HTERT RPE-1 (cell line): ENCODE data around the gene CDCP1.
"Not testable (repeated sequence)": the region's sequence is repeated elsewhere in the genome, so short reads cannot be mapped to it uniquely, and the experiment has no call there.

Source experiments
- in situ Hi-C: fragments of 300-500 bp; cut with MboI; formaldehyde crosslinking; loops from 4 replicates; pipeline ENCODE4 v1.14.3; 2020; ENCODE audit warnings: low sequenced_read_pairs

CDCP1 gene

DNA sequence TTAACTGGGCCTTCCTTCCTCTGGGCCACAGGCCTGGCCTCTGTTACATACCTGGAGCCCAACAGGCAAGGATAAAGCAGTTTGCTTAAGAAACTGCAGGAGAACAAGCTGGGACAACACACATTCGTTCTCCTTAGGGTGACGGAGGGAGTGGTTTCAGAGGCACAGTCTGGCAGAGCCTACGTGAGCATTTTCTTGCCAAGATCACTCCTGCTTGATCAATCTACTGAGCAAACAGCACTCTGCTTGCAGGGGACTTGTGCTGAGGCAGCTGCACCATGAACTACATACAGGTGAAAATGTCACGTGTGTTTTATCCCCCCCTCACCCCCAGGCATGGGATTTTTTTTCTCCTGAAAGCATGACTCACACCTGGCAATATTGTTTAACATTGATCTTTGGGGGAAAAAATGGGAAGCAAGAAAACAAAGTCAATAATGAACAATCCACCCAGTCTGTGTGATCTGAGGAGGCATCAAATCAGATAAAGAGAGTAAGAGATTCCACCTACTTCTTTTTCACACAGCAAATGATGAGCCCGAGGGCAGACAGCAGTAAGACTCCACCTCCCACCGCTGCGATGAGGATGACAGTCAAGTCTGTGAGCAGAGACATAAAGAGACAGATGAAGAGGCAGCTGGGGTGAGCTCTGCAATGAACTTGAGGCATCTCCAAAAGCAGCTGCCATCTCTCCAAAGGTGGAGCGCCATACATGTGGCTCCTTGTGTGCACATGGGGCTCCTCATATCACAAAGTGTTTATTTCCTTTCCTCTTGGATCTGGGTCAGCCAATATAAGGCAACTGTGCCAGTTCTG is 57.4 kb downstream of the CDCP1 start:
- in situ Hi-C loops, result no loop called here

DNA sequence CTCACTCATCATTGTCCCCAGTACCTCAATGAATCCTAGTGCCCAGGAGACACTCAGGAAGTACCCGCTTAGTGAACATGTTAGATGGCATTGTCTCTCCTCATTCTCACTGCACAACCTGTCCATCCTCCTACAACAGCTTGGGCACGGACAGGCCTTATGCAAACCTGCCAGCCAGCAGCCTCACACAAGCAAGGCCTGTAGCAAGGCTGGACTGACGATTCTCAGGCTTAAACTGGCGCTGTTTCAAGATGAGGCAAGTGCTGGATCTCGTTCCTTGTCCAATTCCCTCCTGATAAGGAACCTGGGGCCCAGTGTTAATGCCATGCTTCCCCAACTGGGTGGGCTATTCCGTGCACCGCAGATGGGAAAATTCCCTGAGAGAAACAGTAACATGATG is 59.0 kb downstream of the CDCP1 start:
- in situ Hi-C loops, result no loop called here

DNA sequence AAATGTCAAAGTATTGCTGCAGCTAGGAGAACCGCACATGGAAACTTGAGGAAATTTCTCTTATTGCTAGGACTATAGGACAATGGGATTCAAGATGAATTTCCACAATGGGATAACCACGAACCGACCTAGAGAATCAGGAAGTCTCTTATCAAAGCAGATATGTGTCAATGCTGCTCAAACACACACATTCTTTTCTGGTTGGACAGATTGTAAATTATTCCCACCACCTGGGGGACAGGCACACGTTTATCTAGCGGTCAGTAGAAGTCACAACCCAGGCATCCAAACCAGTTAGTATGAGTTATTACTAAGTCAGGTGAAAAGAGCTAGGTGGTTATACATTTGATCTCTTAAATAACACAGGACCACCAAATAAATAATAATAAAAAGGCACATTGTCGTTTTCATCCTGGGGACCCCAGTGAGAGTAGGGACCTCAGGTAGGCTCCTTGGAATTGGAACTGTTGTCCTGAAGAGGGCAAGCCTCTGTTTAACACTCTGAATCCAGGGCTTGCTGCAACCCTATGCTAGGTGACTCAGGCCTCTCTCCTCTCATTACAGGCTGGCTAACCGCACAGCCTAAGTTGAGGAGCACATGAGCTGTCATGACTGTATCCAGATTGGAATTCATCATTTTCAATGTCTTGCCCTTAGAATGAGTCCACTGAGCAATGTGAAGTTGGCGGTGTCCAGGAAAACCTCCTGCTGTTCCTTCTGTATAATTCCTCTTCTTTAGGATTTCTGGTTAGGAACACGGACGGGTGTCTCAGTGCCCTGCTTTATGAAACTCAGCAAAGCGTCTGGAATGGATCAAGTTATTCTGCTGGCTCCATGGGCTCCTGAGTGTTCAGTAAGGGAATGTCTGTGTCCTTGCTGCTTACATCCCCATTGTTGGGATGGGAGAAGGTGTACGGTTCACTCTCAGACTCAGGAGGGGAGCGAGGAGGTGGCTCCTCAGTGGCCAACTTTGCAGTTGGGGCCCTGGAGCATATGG is 61.1 kb downstream of the CDCP1 start:
- in situ Hi-C loops, result no loop called here

DNA sequence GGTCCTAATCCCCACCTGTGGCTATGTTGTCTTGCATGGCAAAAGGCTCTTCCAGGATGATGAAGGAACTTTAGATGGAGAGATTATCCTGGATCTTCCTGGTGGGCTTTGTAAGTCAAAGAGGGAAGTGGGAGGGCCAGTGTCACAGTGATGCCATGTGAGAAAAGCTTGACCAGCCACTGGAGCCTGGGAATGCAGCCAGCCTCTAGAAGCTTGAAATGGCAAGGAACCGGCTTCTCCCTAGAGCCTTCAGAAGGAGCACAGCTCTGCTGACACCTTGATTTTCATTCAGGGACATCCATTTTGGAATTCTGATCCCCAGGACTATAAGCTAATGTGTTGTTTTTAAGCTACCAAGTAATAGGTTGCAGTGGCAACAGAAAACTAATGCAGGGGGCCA is 61.8 kb downstream of the CDCP1 start:
- in situ Hi-C loops, result no loop called here

DNA sequence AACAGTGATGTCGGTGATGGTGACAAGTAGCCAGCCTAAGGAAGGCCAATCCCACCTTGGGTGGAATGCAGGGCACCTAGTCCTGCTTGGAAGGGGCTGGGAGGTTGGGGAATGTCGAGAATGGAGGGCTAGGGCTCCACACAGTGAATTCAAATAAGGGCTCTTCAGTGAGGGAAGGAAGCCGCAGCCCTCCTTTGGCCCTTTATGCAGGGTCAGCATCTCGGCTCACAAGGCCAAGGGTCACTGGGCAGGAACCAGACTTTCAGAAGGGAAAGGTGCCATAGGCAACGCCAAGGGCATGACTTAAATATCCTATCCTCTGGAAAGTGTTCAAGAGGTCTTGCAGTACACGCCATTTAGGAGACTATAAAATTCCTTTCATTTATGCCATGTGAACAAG is 63.2 kb downstream of the CDCP1 start:
- in situ Hi-C loops, result no loop called here

DNA sequence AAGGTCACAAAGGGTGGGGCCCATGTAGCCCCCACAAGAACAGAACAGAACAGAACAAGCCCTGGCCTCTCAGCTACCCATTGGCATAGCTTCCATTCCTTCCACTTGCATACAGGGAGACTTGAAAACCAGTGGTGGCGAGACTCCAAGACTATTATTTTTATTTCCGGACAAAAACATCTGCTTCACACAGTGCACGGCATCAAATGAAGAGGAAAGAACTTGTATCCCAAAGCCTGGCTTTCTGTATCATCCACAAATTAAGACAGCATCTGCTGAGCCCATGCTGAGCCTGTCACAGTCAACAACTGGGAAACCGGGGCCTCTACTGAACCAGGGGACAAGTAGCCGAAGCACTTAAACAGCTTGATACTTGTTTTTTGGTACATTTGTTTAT is 64.0 kb downstream of the CDCP1 start:
- in situ Hi-C loops, result no loop called here

DNA sequence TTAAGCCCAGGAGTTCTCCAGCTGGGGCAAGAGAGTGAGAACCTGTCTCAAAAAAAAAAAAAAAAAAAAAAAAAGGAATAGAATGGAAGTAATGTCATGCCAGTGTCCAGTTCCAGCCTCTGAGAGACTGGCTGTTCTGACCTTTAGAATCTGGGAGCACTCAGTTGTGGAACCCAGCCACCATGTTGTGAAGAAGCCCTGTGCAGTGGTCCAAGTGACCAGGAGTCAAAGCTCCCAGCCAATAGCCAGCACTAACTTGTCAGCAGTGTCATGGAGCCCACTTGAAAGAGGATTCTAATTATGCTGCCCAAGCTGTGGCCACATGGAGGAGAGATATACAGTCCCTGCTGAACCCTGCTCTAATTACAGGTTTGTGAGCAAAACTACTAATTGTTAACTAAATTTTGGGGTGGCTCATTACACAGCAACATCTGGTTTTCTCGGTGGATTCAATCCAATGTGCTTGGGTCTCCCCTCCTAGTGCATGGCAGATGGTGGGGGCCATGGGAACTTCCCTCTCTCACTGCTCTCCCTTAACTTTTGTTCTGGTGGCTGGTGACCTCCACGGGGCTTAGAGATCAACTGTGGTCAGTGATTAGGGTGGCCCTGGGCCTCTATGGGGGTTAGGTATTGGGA is 64.6 kb downstream of the CDCP1 start:
- in situ Hi-C loops, result no loop called here

DNA sequence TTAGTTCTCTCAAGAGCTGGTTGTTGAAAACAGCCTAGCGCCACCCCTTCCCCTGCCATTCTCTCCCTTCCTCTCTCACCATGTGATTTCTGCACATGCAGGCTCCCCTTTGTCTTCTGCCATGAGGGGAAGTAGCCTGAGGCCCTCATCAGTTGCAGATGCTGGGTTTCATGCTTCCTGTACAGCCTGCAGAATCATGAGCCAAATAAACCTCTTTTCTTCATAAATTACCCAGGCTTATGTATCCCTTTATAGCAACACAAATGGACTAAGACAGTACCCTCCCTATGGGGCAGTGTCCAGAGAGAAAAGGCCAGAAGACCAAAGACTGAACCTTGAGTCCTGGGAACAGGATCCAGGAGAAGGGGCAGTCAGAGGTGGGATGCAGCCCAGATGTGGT is 65.4 kb downstream of the CDCP1 start:
- in situ Hi-C loops, result no loop called here

DNA sequence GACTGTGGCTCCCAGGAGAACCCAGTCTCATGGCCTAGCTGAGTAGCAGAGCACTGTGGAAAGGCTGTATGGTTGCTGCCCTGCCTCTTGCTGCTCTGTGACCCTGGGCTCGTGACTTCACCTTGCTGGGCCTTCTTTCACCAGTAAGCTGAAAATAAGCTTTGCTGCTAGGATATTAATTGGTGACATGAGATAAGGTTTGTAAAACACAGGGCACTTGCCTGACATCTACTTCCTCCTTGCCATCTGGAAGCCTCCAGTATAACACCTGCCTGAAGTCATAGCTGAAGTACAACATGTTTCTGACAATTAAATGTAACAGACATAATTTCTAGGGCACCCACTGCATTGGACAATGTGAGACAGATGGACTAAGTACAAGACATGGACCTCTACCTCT is 66.5 kb downstream of the CDCP1 start:
- in situ Hi-C loops, result no loop called here

DNA sequence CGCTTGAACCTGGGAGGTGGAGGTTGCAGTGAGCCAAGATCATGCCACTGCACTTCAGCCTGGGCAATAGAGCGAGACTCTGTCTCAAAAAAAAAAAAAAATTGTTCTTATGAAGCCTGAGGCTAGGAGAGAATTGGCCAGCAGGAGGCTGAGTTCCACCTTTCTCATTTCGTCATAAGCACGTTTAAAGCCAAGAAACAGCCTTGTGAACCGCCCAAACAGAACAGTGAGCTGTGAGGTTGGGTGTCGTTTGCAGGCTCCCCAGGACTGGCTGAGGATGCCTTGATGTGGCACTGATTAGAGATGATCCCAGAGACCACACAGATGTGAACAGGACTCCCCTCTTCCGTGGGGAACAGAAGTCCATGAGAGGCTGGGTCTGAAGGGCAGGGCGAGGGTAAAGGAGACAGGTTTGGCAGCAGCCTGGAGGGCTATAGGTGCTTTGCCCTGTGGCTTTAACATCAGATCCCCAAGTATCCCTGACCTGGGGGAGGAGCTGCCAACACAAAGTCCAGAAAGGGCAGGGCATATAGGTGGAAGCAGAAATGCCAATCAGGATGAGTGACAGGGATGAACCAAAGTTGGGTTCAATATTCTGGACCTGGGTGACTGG is 67.2 kb downstream of the CDCP1 start:
- in situ Hi-C loops, result no loop called here

DNA sequence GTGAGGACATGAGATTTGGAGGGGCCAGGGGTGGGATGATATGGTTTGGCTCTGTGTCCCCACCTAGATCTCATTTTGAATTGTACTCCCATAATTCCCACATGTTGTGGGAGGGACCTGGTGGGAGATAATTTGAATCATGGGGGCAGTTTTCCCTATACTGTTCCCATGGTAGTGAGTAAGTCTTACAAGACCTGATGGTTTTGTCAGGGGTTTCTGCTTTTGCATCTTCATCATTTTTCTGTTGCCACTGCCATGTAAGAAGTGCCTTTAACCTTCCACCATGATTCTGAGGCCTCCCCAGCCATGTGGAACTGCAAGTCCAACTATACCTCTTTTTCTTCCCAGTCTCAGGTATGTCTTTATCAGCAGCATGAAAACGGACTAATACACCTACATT is 67.9 kb downstream of the CDCP1 start:
- in situ Hi-C loops, result not testable (repeated sequence)

DNA sequence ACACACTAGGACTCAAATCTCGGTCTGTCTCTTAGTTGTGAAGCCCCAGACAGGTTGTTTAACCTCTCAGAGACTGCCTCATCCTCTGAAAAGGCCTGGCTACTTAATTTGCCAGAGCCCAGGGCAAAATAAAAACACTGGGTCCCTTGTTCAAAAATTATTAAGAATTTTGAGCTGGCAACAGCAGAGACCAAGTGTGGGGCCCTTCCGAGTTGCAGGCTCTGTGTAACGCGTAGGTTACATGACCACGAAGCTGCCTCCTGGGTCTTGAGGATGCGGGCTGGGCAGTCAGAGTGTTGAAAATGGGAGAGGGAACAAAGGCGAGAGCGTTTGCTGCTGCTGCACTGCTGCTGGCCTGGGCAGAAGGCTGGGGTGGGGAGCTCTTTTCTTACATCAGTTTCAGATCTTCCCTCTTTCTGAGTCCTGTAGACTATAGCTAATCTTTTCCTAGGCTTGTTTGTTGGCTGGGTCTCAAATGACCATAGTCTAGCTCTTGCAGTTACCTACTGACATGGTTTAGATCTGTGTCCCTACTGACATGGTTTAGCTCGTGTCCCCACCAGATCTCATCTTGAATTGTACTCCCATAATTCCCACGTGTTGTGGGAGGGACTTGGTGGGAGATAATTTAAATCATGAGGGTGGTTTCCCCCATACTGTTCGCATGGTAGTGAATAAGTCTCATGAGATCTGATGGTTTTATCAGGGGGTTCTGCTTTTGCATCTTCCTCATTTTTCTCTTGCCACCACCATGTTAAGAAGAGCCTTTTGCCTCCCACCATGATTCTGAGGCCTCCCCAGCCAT is 70.2 kb downstream of the CDCP1 start:
- in situ Hi-C loops, result no loop called here

DNA sequence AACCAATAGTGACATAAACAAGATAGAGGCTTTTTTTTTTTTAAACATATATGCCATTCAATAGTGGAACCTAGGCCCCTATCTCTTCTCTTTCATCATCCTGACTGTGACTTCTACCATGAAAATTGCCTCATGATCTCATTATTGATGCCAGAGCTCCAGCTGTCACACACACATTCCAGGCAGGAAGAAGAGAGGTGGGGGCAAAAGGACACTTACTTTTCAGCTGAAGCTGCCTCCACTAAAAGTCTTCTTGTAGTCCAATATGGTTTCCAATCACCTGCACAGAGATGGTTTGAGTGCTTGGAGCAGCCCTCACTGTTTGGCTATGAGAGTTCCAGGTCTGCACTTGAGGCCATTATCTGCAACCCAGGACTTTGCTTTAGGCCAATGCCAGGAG is 75.1 kb downstream of the CDCP1 start:
- in situ Hi-C loops, result no loop called here

DNA sequence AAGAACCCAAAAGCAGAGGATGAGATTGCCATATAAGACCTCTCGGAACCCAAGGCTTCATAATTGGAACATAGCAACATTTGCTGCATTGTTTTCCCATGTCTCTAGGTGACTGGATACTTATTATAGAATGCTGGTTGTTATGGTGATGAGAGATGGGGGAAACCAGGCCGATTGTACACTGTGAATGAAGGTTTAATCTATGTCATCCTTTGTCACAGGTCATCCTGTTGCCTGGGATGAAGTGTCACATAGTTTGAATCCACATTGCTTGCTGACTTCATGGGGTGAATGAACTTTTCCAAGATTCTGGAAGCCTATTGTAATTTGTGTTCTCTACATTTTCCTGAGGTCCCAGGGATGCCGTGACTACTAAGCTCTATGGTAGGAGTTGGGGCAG is 78.2 kb downstream of the CDCP1 start:
- in situ Hi-C loops, result no loop called here

DNA sequence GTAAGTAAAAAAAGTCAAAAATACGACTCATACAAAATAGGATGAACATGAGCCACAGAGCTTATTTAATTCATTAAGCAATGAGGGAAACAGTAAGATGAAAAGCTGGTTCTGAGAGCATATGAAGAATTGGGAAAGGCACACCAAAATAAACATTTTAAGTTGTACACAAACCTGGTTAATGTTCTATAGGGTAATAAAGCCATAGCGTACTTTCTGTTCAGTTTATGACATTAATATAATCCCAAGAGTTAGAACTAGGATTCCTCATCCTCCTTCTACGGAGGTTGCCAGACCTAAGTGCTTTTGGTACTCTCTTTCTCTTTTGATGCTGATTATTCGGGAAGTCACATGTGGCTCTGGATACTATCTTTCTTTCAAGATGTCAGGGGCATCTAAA is 78.7 kb downstream of the CDCP1 start:
- in situ Hi-C loops, result no loop called here

DNA sequence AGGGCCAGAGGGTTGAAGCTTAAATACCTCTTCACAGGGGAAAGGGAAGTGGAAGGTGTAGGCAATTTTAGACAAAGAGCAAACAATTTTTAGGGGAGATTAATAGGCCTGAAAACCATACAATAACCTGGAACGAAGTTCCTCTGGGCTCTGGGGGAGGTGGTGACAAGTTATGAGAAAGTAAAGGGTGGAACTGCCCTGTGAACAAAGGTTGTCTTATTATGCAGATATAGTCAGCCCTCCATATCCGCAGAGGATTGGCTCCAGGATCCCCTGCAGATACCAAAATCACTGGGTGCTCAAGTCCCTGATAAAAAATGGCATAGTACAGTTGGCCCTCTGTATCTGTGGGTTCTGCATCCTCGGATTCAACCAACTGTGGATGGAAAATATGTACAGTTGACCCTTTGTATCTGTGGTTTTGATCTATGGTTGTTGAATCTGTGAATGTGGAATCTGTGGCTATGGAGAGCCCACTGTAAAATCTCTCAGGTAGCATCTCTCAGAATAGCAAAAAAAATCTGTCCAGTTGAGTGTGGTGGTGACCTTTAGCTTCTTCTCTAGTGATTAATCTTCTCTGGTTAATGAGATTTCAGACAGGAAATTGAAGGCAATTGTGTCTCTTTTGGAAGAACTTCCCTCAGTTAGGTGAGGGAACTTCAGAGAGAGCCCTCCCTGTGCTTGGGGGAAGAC is 79.9 kb downstream of the CDCP1 start:
- in situ Hi-C loops, result no loop called here

DNA sequence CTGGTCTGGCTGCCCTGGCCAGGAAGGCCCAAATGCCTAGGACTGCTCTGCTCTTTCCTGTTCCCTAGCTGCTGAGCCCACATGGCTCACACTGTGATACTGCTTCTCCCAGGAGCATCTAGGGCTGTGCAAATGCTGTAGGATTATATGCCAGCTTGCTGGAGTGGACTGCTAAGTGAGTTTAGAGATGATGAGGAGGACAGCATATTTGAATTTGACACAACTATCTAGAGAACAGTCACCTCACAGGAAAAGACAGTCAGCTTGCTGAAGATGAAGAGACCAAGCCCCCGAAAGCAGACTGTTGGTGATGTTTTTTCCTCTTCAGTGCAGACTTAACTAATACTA is 80.8 kb downstream of the CDCP1 start:
- in situ Hi-C loops, result no loop called here

DNA sequence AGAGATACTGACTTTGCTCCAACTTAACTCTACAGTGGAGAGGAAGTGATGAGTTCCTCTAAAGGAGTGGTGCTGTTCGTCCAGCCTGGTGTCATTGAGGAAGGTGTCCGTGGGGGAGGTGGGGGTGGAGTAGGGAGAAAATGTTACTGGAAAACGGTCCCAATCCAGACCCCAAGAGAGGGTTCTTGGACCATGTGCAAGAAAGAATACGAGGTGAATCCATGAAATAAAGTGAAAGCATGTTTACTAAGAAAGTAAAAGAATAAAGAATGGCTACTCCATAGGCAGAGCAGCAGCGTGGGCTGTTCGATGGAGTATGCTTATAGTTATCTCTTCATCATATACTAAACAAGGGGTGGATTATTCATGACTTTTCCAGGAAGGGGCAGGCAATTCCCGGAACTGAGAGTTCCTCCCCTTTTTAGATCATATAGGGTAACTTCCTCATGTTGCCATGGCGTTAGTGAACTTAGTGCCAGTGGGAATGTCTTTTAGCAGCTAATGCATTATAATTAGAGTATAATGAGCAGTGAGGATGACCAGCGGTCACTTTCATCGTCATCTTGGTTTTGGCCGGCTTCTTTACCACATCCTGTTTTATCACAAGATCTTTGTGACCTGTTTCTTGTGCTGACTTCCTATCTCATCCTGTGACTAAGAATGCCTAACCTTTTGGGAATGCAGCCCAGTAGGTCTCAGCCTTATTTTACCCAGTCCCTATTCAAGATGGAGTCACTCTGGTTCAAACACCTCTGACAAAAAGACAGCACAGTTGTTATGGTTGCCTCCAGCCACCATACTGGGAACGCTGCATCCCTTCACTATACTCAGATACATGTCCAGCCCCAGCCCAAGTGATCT is 81.4 kb downstream of the CDCP1 start:
- in situ Hi-C loops, result no loop called here

DNA sequence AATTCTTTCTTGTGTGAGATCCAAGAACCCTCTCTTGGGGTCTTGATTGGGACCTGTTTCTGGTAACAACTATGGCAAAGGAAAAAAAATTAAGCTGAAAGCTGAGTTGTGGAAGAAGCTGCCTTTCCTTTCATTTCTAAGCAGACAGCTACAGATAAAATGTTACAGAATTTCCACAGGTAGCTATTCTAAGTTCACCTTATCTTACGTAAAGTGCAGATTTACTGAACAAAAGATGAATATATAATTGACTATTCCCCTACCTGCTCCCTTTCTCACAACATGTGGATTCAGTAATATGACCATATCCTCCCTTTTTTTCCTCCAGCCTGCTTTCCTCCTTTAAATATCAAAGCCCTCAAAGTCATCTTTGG is 83.5 kb downstream of the CDCP1 start:
- in situ Hi-C loops, result no loop called here
